PC-3 (cell line): ENCODE measurements around the gene FLNB.

Experiments used
- CTCF ChIP-seq: fragments of 300-600 bp; sonication (generic); conservative IDR thresholded peaks from 2 replicates; pipeline ENCODE4 v1.5.1; 2017; ENCODE audit warnings: antibody characterized with exemption, low read depth, mild to moderate bottlenecking, low read length
- EZH2 ChIP-seq: fragments of 300-600 bp; sonication (generic); IDR thresholded peaks from one replicate; pipeline ENCODE4 v1.6.1; 2017; ENCODE audit warnings: antibody characterized with exemption, mild to moderate bottlenecking, low read length; ENCODE audit not compliant: unreplicated experiment

GRCh38 chr3:57959423-57960173 lies 48.6 kb upstream of the FLNB start:
- TF ChIP-seq CTCF (no peak), EZH2 (no peak)
